Measurements from ENCODE around the gene PGM5.

Gene PGM5

DNA sequence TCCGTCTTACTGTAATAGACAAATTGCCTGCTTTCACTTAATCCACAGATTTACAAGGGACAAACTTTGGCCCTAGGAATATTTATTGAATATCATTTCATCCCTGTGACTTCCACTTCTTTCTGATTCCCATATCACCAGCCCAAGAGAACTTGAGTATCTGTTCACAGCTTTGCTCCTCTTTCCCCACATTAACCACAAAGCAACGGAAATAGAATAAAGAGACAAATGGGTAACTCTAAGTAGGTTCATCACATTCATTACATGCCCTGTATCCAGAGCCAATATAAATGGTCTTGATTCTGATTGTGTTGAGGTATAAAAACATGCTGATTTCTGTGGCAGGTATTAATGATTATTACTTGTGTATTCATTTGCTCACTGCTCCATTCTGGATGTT, 142.4 kb downstream of the PGM5 start:
- no peak for DNase-seq

DNA sequence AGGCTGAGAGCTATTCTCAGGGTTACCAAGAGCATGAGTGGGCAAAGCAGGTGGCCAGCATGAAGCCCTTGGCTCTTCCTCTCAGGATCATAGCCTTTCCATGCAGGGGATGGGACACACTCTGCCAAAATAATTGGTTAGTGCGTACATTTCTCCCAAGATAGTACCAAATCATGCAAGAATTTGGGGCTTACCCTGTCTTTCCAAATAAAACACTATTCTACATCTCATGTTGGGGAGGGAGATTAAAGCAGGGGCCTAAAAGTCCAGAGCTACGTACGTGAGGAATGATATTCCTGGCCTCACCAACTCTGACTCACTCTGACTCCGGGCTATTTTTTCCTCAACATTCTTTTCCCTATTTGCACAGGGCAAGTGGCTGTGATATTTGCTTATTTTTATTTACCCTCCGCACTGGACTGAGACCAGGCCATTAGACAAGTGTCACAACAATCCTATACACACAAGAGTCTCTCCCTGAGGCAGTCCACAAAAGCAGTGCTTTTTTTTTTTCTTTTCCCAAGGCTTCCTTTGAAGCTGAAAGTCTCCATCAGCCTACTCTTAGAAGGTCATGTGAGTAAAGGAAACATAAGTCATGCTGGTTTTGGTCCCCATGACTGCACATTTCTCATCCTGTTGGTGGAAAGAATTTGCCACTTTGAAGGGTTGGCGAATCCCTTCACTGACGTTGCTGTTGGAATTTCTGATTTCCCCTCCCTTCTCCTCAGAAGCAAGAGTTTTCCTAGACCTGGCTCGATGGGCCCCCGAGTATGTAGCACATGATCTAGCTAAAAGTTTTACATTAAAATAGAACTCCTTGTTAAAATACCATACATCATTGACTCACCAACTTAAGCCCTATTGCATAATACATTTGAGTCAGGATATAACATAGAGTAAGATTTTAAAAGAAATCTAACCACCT, 144.3 kb downstream of the PGM5 start:
- DNase-seq: no peak

DNA sequence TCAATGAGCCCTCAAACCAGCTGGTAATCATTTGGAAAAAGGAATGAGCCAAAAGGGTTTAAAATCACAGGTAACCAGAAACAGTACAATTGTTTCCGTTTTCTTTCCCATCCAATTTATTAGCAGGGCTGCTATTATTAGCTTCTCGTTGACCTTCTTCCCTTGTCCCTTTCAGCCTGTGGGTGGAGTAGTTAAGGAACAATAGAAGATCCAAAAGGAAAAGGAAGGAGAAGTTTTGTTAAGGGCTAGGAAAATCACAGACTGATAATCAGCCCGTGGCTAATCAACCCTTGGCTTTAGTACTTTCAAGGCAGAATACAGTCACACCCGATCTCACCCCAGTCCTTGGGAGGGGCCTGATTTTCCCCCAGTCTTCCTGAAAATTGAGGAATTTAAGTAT, 145.9 kb downstream of the PGM5 start:
- DNase-seq: no peak

DNA sequence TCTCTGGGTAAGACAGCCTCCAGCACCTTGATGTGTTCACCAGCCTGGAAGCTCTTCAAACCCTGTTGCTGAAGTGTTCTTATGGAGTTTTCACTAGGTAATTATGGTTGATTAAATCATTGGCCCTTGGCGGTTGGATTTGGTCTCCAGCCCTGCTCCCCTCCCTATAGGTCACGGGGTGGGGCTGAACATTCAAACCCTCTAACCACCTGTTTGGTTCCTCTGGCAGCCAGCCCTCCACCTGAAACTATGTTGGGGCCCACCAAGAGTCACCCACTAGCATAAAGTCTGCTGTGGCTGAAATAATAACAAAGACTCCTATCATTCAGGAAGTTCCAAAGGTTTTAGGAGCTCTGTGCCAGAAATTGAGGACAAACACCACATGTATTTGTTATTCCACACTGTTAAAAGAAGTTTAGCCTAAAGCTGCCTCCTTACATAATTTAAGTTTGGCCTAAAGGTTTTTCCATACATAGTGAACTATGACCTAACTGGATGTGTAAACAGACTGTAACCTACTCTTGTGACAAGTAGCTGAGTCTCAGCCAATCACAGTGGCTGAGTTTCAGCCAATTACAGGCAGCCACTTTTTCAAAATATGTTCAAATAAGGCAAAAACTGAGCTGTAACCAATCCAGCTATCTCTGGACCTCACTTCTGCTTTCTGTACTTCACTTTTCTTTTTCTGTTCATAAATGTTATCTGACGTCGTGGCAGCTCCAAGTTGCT, 149.4 kb downstream of the PGM5 start:
- DNase-seq: no peak

DNA sequence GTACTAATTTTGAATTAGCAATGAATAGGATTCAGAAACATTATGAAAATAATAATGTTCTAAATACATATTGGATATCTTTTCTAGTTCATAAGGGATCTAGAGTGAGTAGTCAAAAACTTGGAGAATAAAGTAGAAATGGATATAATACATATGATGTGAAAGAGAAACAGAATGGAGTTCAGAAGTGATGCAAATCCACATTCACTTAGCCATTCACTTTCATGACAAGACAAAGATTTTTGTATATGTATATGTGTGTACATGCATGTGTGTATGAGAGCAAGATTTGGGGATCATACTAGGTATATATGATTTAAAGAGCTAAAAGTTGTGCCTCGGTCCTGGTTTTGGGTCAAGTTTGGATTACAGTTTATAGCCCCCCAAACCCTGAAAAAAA, 150.1 kb downstream of the PGM5 start:
- DNase-seq: no peak

DNA sequence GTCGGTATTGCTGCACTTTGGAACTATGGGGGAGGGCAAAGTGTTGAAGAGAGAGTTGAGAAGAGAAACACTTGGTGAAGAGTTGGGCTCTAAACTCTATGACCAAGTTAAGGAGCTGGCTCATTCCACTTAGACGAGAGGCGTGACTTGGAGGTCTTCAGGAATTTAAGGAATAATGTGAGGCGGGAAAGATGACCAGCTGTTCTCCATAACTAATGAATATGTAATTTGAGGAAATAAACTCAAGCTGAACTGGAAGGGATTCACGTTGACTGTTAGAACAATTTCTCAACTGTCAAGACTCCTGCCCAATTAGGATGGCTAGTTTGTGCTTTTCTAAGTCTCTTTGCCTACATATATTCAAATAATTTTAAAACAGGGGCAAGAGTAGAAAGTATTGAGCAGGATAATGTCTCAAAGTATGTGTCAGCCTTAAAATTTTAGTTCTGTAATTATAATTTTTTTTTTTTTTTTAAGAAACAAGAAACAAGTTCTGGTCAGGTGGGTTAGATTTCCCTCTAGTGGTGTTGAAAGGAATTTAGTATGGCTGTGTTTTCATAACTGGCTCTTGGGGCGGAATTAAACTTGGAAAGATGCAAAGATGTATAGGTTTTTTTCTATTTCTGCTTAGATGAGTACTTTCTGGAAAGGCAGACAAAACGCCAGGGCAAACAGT, 150.9 kb downstream of the PGM5 start:
- no peak for DNase-seq

DNA sequence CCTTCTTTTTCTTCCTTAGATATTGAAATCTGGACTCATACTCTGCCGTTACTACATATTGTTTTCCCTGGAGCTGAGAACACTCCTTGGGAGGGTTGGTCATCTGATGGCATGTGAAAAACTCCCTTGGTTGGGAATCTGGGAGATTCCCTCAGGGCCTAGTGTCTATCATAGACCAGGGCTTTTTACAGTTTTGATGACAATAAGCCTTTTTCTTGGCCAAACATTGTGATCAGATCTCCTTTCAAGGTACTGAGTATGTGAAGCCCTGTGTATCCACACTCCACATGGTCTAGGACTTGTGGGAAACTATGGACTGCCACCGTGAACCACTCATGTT, 151.4 kb downstream of the PGM5 start:
- no peak for DNase-seq

DNA sequence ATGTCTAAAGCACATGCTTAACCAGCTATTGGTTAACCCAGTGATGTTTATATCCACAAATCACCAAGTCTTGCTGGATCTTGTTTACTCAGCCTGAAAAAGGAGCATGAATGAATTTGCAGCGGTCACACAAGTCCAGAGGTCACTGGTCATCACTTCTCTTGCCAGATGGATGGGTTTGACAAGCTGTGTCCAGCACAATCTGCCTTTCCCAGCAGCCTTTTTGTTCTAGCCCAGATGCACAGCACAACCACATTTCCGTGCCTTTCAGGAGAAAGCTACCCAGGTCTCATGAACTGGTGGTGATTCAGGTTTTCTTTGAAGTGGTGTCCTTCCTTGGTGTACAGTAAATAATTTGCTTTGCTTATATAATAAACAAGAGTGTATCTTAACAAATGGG, 152.1 kb downstream of the PGM5 start:
- no peak for DNase-seq

DNA sequence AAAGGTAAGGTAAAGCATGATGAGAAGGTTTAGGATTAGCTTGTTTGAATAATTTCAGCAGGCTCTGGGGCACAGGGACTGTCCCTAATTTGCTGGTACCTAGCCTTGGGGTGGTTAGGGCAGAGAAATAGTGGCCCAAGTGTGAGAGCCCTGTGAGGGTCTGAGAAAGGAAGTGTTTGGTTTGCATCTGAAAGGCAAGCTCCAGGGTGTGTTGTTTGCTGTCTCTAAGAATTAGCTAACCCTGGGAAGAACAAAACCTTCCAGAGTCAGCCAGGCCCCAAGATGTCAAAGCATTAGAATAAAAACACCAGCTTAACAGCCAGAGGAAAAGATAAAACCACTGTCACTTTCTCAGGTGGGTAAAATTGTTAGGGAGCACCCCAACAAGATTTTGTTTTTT, 153.3 kb downstream of the PGM5 start:
- DNase-seq: no peak

DNA sequence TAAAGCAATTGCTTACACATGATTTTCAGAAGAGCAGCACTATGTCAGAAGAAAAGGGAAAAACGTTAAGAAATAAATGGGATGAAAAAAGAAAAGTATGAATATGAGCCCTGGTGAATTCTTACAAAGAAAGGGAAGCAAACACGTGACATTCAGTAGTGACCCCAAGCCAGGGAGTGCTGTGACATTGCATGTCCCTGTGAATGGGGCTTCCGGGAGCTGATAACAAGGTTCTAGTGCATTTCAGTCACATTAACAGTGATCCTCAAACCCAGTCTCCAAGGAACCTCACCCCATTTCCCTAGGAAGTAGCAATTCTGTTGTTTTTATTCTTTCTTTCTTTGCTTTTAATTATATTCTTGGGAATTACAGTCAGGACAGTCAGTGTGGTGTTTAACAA, 157.0 kb downstream of the PGM5 start:
- no peak for DNase-seq

DNA sequence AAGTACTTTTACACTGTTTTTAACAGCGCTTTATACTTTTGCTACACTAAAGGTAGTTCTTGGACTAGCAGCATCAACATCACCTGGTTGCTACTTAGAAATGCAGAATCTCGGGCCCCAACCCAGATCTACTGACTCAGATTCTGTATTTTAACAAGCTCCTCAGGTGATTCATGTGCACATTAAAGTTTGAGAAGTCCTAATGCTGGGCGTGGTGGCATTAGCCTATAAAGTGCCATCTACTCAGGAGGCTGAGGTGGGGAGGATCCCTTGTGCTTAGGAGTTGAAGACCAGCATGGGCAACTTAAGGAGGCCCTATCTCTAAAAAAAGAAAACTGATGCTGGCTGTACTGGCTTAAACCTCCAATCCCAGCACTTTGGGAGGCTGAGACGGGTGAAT, 157.6 kb downstream of the PGM5 start:
- no peak for DNase-seq

DNA sequence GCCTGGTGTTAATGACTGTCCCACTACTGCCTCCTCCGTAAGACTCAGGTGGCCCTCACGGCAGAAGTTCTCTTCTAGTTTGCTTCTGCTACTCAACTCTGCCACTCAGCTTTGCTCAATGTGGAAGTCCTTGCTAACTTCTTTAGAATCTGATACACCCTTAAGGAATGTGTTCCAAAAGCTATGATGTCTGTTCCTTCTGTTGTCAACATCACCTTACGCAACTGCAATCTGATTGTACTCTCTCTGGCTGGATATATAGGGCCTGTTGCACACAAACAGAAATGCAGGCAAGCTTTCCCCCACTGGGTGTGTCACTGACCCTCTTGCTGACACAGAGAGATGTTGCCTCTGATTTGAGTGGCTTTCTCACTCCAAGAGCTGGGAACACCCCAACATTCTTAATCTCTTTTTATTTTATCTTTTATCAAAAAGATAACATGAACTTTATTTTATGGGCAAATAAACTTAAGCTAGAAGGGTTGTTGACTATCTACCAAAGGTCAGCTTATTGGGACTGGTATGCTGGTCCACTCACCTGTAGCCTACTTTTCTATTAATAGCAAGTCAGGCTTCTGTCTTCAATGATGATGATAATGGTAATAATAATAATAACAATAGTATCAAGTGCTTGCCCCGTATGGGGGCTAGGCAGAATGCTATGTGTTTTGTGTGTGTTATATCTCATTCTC, 159.1 kb downstream of the PGM5 start:
- no peak for DNase-seq

DNA sequence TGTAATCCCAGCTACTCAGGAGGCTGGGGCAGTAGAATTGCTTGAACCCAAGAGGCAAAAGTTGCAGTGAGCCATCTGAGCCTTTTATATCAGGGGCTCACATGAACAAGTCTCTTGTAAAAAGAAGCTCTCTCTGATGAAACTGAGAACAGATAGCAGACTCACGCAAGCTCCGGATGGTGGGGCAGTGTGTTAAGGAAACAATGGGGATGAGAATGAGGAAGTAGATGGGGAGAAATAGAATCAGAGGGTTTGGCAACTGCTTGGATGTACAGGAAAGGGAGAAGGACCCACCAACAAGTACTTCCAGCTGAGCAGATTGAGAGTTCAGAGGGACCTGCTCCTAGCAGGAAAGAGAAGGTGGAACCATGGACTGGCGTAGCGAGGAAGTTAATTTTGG, 165.7 kb downstream of the PGM5 start:
- no peak for DNase-seq

DNA sequence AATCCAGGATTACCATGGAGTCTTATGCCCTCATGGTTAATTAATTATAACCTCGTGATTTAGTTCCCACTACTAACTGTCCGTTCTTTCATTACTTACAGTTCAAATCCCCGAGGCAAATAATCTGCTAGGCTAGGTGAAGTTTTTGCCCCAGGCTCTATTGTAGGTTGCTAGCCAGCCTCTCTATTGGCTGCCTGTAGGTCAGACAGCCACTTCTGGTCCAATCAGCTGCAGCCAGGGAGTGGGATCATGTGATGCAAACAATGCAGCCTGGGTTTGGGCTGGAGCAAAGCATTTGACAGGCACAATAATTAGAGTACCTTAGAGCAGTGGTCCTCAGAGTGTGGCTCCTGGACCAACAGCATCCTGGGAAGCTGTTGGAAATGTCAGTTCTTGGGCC, 166.5 kb downstream of the PGM5 start:
- DNase-seq: no peak

DNA sequence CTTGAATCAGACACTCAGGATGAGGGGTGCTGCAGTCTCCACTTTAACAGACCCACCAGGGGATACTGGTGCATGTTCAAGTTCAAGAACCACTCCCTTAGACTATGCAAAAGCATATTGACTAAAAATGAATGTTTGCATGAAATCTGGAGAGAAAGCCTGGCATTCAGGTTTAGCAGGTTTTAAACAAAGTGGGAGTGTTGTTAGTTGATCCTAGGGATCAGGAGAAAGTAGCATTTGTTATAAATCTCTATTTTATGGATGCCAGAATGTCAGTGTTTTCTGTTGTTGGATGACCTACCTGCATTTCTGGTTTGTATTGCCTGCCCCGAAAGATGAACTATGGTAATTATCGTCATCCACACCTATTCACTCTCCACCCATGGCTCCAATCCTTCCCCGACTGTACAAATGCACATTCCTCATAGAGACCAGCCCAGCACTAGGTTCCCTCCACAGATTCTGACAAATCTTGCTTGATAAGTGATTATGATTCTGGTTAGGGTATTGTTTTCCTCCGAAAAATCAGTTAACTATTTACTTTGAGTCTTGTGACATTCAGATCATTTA, 167.0 kb downstream of the PGM5 start:
- DNase-seq: no peak

DNA sequence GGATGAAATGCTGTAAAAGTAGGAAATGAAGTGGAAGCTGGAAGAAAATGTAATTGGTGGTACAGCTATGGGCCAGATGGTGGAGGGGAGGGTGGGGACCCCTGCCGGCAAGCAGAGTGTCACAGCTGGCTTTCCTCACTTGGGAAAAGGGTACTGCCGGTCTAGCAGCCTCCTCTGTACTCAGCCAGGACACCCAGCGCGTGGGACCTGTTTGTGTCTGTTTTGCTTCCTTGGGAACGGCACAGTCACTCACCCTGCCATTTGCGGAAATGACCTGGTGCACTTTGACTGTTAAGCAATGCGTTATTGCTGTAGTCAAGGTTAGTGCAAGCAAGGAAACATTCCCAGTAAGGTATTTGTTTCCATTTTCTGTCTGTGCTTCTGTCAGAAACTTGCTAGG, 174.2 kb downstream of the PGM5 start:
- no peak for DNase-seq

DNA sequence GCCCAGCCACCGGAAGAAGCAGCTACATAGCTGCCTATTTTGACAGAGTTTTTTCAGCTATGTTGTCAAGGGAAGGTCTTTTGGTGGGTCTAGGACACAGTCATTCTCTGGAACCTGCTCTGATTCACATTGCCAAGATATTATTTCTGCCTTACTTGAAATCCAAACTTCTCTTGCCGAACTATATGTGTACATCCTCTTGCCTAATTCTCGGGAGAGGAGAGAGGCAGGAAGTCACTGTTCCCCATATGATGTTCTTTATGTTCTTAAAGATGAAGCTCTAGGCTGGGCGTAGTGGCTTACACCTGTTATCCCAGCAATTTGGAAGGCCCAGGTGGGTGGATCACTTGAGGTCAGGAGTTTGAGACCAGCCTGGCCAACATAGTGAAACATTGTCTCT, 175.7 kb downstream of the PGM5 start:
- DNase-seq: no peak

DNA sequence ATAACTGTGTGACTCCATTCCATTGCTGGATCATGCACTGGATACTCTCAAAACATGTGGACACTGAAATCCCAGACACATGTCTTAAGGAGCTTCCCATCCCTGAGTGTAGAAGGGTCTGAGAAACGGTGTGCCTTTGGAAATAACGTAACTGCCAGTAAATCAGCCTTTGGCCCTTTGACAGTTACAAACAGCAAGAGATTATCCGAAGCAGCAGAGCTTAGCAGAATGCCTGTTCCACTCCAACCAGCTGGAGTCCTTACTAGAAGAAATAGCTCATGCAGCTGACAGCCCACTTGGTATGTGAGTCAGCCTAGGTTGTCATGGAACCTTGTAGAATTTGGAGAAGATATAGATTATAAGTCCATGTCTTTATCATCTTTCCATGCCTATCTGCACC, 177.3 kb downstream of the PGM5 start:
- no peak for DNase-seq

DNA sequence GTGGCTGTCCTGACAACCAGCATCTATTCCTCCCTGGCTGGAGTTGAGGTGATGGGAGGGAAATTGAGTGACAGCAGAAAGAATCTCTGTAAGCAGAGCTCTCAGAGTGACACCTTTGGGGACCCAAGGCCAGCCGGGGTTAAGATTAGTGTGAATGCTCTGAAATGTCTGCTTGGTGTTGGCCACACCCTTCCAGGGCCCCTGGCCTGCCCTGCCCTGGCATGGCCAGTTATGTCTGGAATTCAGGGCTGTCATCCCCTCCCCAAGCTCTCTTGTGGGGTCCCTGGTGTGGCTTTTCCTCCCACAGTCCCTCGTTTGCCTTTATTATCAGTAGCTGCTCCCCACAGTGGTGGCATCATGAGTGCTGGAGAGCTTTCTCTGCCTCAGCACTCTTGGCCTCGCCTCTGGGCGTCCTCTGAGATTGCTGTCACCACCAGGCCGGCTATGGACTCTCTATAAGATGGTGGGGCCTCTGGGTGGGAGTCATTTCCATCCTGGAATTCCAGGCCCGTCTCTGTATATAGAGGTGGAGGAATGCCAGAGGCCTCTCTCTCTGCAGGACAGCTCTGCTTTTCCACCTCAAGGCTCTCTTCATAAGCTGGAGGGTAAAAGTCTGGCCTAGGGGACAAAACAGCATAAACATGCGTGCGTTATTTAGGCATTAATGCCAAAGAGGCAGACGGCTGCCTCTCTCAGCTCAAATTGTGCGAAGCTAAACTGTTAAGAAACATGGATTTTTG, 180.6 kb downstream of the PGM5 start:
- DNase-seq: no peak

DNA sequence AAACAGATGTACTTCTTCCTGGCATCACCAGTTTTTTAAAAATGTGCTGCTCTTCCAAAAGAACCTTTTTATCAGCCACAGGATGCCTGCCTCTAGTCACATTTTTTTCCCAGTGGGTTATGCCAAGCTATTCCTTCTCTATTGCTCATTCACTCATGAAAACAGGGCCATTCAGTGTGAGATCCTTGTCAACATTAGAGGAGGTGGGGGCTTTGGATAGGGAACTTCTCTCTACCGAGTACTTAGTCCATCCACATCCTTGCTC, 181.1 kb downstream of the PGM5 start:
- no peak for DNase-seq

DNA sequence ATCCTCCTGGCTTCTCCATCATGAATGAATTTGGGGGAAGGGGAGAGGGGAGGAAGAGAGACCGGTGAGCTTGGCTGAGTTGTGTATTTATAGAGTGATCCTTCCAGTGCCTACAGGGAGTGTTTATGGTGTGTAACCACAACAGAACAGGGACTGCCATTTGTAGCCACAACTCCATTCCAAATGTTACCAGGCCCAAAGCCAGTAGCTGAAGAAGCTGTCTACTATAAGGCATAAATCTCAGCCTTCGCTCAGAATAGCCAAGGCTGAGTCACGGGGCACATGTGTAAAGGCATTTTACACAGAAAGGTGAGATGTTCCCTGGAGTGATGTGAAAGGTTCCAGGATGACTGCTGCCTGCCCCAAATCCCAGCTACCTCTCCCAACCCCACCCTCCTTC, 181.8 kb downstream of the PGM5 start:
- DNase-seq: no peak

DNA sequence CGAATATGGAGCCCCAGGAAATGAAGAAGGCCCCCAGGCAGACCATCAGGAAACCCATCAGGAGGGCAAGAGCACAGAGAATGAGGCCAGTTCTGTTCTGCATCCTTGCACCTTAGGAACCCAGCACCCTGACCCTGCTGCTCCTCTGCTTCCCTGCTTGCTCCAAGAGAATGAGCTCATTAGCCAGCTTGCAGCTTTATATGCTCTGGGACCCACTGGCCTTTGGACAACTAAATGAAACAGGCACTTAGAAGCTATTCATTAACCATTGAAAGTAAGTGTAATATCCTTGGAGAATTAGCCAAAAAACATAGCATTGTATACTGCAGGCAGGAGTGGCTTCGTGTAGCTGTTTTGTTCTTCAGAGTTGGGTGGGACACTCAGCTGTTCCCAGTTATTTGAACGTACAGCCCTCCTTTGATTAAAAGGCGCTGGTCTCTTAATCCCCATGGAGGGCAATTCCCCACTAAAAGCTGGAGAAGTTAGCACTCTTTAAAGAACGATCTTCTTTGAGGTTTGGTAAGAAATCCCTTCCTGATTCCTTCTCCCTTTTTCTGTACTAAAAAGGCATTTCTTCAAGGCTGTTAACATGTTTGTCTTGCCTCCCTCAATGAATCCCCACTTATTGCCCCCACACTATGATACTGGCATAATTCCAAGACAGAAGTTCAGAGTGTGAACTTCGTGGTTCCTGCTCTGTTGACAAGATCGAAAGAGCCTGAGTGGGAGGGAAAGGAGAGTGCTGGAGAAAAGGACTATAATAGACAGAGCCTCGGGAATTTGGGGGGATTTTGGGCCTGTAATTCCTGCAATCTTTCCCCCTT, 184.5 kb downstream of the PGM5 start, which contains the start of gene TMEM252:
Gene TMEM252, minus strand, starts transcription at position 172 of the 824 bp plus-strand sequence. Its CDS starts 69 bp downstream, at position 103.
- DNase-seq: no peak
